SKM-1 (cell line): ENCODE results near the gene MRTFB.

Experiments
- DNase-seq: peaks from one replicate; lab custom pipeline; 2025; ENCODE audit not compliant: unreplicated experiment; lab: John Stamatoyannopoulos, UW

The MRTFB gene

DNA sequence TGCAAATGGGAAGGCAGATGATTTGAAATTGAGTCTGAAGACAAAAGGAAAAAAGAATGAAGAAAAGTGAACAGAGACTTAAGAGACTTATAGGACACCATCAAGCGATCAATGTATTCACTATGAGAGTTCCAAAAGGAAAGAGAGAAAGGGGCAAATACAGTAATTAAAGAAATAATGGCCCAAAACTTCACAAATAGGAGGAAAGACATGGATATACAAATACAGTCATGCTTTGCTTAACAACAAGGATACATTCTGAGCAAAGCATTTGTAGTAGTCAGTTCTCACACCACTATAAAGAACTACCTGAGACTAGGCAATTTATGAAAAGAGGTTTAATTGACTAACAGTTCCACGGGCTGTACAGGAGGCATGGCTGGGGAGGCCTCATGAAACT, 152.5 kb downstream of the MRTFB start:
- no peak for DNase-seq

DNA sequence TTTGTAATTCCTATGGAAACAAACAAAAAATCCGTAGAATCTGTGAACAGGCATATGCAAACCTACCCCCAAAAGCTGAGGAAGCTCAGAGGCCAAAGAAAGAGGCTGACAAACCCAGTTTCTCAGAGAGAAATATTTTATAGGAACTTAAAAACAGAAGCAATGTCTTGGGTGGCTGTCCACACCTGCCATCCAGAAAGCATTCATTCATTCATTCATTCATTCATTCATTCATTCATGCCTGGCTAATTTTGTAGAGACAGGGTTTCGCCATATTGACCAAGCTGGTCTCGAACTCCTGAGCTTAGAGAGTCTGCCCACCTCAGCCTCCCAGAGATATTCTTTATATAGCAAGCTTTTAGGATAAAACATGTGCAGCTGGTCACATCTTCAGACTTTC, 154.3 kb downstream of the MRTFB start:
- no peak for DNase-seq

DNA sequence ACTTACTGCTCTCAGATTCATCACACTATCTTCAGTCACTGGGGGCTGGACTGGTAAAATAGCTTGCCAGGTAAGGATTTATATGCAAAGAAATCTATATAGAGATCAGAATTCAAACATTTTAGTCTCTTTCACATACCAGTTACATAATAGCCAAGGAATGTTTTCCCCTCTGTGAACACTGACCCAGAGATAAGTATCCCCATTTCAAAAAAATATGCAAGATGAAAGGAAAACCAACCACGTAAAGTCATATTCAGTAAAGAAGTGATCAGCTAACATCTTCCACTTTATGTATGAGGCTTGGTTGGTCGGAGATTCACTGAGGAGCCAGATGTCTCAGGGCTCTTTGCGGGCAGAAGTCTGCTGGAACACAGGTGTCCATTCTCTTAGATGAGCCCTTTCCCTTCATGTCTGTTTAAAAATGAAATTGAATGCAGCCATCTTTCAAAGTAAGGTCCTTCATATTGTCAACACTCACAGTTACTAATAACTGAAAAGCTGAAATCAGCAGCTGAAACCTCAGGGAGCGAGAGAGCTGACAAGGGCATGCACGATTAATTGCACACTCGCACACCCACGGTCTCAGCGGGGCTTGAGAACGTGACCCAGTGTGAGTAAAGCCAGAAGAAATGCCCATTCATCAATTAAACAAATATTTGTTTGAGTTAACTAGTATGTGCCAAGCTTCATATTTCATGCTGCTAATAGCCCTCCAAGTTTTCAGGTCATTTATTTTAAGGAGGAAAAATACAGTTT, 161.2 kb downstream of the MRTFB start:
- DNase-seq = no peak

DNA sequence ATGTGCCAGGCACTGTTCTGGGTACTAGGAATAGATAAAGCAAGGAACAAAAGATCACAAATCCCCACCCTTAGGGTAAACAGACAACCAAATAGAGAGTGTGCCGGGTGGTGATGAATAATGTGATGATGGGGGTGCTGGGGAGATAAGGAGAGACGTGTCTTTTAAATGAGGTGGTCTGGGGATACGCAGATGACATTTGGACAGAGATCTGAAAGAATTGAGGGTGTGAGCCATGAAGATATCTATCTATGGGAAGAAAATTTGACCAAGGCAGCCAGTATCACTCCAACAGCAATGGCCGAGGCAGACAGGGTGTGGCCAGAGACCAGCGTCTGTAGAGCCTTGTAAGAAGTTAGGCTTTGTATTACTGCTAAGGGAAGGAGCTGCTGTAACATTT, 165.3 kb downstream of the MRTFB start:
- DNase-seq = no peak

DNA sequence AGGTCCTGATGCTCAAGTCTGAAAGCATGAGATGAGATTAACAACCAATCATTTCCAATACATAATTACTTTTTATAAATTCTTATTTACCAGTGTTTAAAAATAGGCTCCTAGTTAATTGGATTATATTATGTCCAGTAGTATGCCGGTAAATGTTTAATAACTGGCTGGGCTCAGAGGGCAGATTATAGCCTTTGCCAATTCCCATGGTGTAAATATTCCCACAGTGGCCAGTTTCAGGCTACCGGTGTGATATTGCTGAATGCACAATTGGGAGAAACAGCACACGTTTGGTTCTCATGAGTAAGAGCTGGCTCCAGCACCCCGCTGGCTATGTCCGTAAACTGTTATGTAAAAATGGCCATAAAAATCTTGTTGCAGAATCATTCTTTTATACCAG, 167.6 kb downstream of the MRTFB start:
- no peak for DNase-seq

DNA sequence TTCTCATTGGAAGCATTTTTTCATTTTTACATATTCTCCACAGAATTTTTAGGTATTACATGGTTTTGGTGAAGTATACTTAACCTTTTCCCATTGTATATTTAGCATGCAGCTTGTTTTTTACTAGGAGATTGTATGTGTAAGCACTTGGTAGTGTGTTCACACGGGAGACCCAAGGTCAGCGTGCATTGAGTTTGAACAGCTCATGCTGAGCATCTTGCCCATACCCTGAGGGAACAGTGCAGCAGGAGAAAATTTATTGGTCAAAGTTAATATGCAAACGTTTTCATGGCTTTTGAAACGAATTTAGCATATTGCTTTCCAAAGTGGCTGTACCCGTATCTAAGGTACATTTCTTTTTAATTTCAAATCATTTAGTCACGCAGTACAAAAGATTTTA, 168.7 kb downstream of the MRTFB start:
- no peak for DNase-seq

DNA sequence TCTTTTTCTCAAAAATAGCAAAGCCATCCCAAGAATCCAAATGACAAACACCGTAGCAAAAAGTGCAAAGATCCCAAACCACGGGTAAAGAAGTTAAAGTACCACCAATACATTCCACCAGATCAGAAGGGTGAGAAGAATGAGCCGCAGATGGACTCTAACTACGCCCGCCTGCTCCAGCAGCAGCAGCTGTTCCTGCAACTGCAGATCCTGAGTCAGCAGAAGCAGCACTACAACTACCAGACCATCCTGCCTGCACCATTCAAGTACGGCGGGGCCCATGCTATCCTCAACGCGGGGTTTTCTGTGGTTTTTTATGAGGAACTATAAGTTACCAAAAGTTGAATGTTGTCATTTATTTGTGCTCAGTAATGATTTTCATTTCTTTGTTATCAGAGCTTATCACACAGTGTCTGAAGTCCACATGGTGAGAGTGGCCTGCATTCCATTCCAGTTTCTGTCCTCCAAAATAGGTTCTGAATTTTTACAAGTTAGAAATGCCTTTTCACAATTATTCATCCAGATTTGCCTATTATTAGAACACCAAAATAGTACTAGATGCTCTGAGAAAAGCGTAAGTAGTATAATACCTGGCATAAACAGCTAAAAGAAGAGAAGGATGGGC, 169.2 kb downstream of the MRTFB start:
- DNase-seq = no peak

DNA sequence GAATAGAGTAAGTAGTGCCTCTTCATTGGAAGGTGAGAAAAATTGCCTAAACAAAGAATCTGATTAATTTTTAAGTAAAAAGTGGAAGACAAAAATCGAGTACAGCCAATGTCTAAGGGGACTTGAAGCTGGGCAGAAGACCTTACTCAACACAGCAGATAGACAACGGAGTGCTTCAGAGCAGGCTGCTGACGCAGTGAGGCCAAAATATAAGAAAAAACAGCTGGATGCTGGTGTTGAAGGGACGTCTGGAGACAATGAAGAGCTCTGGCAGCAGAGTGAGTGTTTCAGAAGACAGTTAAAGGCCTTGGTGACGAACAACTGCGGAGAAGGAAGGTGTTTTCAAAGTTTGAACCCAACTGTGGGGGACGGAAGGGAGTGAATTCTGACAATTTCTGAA, 169.8 kb downstream of the MRTFB start:
- DNase-seq = no peak

DNA sequence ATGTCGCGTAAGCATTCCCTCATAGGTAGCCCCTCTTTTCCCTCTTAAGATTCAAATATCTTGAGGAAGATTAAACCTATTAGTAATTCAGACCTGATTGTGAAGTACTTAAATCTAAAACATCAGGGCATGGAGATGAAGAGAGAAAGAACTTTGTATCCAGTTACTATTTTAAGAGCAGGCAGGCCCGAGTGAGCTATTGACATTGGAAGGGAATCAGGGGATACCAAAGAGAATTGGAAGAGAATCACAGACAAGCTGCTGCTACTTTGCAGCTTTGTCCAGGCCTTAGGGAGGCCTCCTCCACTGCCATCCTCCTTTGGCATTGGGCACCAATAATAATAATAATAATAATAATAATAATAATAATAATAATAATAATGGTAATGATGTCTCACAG, 170.5 kb downstream of the MRTFB start:
- no peak for DNase-seq

DNA sequence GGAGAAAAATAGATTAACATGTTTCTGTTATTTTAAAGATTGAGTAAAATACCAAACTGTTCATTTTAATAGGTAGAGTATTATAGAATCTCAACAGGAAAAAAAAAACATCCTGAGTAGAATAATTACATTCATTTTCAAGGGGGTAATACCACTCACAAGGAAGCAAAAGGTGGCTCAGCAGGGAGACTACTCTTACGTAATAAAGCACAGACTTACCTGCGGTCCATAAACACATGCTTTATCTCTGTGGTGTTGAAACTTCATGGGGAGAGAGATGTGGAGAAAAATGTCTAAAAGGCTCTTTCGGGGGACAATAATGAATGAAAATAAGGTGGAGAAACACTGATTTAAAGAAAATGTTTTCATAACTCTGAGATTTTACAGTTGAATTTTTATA, 171.7 kb downstream of the MRTFB start:
- no peak for DNase-seq

DNA sequence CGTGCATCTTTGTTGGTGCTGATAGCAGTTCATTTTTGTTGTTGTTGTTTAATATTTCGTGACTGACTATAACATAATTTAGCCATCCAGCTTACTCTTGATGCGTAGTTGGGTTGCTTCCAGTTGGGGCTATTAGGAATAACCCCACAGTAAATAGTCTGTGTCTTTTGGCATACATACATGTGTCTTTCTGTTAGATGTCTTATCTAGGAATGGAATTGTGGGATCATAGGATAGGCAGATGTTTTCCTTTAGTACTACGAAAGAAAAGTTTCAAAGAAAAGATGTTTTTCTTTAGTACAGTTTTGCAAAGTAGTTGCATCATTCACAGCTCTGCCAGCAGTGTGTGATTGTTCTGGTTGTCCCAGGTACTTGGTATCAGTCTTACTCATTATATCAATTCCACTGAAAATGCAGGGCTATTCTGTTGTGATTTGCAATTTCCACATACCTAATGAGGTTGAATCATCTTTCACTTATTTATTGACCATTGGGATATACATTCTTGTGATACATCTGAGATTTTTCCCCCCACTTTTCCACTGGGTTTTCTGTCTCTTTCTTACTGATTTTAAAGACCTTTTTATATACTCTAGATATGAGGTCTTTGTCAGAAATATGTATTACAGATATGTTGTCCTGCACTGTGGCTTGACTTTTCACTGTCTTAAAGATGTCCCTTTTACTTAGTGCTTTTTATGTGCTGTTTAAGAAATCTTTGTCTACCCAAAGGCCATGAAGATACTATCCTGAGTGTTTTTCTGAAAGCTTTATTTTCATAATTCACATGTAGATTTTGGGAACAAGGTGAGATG, 173.3 kb downstream of the MRTFB start:
- DNase-seq = no peak

DNA sequence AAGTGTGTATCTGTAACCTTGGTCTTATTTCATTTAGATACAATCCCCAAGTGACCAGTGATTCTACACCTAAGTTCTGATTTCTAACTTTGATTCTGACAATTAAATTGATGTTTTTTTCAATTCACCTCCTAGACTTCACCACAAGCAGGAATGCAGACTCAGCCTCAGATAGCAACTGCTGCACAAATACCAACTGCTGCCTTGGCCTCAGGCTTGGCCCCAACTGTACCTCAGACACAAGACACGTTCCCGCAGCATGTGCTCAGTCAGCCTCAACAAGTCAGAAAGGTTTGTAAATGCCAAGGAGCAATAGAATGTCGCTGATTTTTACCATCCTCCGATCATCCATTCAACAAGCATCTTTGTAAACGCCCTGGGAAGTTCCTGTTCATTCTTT, 177.7 kb downstream of the MRTFB start:
- DNase-seq = no peak

DNA sequence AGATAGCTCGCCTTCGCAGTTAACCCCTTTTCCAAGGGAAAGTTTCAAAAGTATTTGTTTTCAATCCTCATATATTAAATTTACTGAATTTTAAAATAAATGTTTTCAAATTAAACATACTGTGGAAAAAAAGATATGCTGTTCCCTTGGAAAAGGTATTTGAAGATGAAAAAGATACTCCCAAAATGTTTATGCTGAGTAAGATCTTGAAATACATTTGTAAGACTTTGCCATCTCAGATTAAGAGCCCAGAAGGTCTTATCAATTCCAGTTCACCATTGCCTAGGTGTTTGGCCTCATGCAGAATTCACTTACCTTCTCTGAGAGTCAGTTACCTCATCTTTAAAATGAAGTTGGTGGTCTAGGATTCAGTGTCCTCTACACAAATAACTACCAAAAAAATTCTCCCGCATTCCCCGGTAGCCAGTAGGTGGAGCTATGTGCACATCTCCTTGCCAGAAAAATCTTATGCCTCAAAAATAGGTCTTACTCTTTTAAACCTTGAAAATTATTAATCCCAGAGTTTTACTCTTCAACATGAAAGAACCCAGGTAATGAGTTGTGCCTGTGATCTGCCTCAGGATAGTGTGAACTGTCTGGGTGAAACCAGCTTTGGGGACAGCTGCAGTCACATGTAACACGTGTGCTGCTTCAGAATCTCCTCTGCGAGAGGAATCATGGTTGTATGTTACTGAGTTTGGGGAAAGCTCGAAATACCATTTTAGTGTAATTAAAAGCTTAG, 178.3 kb downstream of the MRTFB start:
- DNase-seq = peak; percentile 6

DNA sequence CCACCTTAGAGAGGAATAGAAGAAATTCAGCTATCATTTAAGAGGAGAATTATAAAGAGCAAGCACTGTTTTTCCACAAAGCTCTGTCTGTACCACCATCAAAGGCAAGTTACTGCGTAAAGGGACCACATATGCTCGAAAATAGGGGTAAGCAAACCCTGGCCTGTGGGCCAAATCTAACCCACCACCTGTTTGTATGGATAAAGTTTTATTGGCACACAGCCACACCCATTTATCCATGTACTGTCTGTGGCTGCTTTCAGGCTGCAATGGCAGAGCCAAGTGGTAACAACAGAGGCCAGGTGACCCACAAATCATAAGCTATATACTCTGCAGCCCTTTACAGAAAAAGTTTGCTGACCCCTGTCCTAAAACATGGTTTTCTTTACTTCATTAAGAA, 180.3 kb downstream of the MRTFB start:
- DNase-seq = no peak

DNA sequence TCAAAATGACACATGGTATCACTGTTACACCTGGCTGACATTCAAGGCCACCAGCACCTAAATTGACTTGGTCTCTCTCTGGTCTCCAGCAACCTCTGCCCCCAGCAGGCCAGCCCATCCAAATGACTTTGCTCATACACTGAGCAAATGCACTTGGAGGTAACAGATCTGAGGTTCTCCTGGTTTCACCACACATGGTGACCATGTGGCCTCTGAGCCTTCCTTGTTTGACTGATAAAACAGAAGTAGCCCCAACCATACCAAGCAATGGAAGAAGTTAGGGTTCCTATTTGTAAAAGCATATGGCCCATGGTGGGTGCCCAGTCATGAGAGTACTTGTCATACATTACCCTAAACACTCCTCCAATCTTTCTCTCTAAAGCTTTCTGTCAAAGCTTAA, 181.7 kb downstream of the MRTFB start:
- DNase-seq = no peak

DNA sequence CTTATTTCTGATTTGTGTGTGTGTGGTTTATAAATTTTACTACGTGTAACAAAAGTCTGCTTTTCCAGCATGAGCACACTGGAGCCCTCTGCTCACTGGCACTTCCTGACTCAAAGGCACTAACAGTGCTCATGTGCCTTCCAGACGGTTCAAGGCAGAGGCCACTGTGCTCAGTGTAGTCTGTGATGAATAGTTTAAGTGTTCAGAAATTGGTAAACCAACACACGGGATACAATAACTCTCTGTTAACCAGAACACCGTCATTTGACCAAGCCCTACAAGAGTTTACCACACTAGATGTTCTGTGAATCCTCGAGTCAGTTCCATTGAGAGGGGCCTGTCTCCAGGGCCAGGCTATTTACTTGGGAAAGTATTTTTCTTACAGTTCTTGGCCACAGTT, 191.9 kb downstream of the MRTFB start:
- DNase-seq = no peak

DNA sequence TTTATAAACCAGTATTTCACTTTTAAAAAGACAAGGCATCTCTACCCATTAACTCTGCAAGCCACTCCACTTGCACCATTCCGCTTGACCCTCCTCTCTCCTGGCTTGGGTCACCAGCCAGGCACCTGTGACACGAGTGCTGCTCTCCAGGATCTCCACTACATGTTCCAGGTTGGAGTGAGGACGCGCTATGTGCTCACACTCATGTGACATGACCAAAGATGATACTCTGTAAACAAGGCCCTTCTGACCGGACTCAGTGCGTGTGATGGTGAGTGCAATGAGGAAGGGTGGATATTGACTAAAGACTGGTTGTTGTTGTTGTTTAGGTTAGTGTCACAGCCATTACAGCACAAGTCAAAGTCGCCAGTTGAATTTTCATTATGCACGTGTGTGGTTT, 192.7 kb downstream of the MRTFB start:
- DNase-seq = no peak

DNA sequence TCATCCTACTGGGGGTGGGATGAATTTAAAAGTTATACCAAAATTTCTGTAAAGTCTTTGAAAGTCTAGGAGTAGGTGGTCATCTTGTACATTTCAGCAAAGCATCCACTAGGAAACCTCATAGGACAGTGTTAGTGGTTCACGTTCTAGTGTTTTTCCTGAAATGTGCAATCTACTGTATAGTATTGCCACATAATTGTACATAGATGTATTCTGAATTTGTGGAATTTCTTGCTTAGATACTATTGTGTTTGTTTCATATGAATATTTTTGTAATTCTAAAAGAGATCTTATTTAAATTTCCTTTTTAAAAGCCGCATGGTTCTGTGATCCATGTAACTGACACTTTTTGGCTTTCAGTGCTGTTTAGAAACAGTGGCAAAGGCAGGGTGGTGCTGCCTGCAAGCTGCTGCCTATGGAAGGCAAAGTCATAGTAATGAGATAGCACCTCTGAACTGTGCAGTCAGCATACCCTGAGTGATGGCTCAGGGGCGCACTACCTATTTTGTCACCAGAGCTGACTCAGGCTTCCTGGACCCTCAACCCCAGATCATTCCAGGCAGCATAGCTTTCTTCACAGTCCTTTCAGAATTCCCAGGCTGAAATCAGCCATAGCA, 193.3 kb downstream of the MRTFB start:
- no peak for DNase-seq

DNA sequence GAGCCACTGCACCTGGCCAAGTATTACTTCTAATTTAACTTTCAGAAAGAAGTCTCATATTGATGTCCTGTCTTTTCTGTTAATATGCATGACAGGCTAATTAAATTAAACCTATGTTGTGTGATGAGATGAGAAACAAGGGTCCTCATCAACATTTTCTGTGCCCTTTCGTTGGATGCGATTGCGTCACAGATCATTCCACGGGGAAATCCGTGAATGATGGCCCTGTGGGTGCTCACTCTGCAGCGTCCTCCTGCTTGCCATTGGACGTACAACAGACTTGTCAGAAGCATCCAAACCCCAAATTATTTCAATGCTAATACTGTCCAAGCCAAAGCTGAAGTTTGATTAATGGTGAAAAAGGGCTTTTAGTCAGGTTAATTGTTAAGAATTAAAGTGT, 197.0 kb downstream of the MRTFB start:
- DNase-seq = no peak

DNA sequence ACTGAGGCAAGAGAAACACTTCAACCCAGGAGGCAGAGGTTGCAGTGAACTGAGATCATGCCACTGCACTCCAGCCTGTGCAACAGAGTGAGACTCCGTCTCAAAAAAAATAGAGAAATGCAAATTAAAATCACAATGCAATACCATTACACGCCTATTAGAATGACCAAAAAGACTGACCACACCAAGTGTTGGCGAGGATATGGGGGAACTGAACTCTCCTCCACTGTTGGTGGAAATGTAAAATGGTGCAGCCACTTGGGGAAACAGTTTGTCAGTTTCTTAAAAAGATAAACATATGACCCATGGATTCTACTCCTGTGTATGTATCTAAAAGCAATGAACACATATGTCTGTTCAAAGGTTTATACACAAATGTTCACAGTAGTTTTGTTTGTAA, 204.8 kb downstream of the MRTFB start:
- DNase-seq = no peak

DNA sequence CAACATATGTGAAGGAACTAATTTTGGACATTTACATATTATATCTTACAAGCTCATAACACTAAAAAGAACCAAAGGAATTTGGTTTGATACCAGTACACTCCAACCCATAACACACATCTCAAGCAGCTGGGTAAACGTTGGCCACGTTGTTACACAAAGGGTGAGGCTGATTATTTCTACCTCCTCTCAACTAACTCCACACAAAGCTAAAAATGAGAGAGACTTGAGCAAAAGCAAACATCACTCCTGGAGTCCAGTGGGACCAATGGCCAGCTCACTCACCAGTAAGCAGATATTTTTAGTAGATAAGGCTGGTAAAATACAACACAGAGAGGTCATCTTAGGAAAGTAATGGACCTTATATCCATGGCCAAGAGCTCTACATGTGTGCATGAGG, 207.6 kb downstream of the MRTFB start:
- no peak for DNase-seq
